Stimulated activated CD4-positive, alpha-beta T cell treated with anti-CD3 and anti-CD28 coated beads, Interleukin-4, amount 100 ng/mL, for 48 hours (primary cell): ENCODE measurements around the gene ARL8A.
"Not testable (repeated sequence)": the region's sequence is repeated elsewhere in the genome, so short reads cannot be mapped to it uniquely, and the experiment has no call there.

ENCODE experiments used
- DNase-seq, 2 donors: peaks; one replicate each; pipeline ENCODE4 v3.0.0-alpha.2; 2020; ENCODE audit warnings: low read depth in 2 of 2

The ARL8A gene

GRCh38 chr1:202144402-202145067, at the start of gene ARL8A:
TSS of gene ARL8A (minus strand) at chr1:202144737. CDS start at chr1:202144572, 165 bp downstream.
- DNase-seq = peak; percentile 55 to 68

DNA sequence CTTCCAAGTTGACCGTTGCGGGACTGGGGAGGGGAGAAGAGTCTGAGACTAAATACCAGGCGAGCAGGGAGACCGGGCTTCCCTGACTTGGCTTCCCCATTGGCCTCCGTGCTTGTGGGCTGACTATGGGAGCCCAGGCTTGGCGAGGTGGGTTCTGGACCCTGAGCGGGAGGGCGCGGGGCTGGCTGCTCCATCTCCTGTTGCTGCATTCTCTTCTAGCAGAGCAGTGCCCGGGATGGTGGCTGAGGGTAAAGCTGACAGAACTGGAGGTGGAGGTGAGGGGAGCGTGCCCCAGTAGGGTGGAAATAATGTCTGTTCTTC, 49.8 kb upstream of the ARL8A start:
- no peak for DNase-seq

- no peak for DNase-seq
Measured at GRCh38 chr1:202193614-202194327, 49.2 kb upstream of the ARL8A start, which contains the start of gene LGR6. TSS of gene LGR6 (plus strand) at chr1:202193799. CDS start at chr1:202193990, 191 bp downstream.

DNA sequence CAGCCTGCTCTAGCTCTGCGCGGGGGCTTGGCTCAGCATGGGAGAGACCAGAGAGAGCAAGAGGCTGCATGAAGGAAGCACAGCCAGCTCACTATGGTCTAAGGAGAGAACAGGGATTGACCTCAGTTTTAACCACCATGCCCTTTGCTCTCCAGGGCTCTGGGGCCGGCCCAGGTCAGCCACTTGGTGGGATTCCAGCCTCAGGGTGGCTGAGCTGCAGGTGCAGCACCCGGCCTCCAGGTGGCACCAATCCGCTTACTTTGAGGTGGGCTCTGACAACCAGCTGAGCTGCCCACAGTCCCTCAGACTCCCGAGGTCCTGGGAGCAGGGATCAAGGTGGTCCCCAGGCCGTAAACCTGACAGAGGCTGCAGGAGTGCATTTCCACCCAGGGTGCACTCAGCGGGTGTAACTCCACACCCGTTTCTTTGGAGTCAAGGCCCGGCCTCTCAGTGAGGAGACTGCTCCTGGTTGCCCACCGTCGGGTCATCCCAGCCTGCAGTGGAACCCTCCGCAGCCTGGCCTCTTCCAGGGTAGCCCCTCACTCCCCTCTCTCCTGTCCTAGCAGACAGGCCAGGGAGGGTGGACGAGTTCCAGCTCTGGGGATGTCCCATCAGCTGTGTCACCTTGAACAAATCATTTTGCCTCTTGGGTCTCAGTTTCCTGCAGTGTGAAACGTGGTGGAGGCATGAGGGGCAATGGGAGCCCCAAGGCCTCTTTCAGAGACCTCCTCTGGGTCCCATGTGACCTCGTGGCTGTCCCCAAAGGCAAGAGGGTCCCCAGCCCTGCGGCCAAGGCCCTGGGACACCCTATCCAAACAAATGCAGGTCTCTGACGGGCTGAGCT, 48.5 kb upstream of the ARL8A start:
- peak; percentile 45 to 52 for DNase-seq

DNA sequence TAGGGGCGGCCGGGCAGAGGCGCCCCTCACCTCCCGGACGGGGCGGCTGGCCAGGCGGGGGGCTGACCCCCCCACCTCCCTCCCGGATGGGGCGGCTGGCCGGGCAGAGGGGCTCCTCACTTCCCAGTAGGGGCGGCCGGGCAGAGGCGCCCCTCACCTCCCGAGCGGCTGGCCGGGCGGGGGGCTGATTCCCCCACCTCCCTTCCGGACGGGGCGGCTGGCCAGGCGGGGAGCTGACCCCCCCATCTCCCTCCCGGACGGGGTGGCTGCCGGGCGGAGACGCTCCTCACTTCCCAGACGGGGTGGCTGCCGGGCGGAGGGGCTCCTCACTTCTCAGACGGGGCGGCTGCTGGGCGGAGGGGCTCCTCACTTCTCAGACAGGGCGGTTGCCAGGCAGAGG, 46.9 kb upstream of the ARL8A start:
- not testable (repeated sequence) for DNase-seq

DNA sequence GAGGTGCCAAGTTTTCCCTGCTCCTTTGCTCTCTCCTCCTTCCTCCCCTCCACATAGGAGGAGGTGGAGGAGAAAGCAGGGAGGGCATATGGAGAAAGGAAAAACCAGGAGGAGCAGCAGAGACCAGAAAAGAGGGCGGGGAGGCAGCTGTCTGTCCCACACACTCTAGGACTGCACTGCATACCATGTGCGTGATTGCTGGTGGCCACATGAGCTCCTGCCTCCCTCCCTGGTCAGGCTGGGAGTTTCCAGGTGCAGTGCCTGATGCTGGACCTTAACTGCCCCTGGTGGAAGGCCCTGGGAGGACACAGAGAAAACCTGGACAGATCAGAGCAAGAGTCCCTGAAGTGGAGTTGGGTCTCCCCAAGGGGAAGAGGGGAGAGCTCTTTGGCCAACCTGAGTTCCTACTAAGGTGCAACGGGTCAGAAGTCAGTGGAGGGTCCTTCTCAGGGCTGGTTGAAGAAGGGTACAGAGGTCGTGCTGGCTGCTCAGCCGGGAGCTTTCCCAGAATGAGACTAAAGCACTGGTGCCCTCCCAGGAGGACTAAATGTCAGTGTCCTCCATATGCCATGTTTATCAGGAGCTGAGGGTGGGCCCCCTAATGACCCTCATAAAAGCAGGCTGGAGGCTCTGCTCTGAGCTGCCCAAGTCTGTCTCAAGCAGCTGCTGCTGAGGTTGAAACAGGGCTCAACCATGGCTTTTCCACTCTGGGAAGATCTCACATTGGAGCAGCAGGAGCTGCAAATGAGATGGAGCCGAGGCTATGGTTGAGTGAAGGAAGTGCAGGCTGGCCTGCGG, 45.6 kb upstream of the ARL8A start:
- DNase-seq = no peak

DNA sequence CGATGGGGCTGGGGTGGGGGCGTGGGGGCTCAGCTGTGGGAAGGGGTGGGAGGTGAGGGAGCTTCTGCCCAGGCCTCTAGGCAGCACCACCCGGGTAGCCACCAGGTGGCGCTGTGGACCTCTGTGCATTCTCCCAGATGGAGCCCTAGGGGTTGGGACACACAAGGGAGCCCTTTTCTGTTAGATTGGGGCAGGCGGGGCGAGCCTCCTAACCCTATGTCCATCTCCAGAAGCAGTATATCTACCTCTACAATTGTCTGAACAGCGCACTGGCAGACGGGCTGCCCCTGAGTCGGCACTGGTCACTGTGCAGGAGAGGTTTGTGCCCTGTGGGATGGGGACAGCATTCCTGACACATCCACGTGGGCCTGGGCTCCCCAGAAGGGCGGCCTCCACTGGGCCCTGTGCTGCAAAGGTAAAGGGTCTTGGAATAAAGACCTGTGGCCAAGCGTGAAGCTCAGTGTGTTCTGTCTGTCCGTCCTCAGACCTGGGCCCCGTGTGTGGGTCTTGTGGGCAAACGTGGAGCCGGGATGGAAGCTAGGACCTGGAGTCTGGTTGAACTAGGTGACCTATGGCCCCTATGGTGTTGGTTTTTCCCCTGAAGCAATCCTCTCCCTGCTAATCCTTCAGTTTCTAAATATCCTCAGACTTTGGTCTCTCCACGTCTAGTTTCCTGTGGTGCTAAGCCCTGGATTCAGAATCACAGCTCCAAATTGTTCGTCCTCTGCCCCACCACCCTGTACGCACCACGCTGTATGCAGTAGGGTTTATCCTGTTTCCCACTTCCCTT, 44.7 kb upstream of the ARL8A start:
- peak; percentile 76 to 86 for DNase-seq

DNA sequence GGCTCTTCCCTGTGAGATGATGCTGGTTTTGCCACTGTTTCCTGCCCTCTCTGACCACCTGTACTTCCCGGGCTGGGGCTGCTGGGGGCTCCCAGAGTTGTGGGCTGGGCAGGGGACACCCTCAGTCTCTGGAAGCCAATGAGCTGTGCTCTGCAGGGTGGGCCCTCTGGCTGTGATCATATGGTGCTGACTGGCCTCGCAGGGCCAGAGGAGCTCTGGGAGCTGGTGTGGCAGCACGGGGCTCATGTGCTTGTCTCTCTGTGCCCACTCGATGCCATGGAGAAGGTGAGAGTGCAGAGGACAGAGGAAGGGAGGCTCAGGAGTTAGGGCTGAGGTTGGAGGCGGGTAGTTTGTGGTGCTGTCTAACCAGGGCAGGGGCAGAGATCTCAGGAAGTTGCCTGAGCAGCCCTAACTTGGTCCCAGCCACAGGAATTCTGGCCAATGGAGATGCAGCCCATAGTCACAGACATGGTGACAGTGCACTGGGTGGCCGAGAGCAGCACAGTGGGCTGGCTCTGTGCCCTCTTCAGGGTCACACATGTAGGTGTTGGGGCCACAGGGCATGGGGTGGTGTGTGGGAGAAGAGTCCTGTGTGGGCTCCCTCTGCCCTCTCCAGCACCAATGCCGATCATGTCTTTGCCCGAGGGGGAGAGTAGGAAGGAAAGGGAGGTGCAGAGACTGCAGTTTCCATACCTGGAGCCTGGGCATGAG, 43.3 kb upstream of the ARL8A start:
- no peak for DNase-seq

- no peak for DNase-seq
Measured at GRCh38 chr1:202187041-202187671, 42.6 kb upstream of the ARL8A start.

GRCh38 chr1:202186327-202186726, 41.8 kb upstream of the ARL8A start:
- DNase-seq = no peak

GRCh38 chr1:202184750-202185460, 40.4 kb upstream of the ARL8A start:
- peak; percentile 70 to 71 for DNase-seq

GRCh38 chr1:202182040-202182877, 37.7 kb upstream of the ARL8A start:
- DNase-seq = no peak

- no peak for DNase-seq
Measured at GRCh38 chr1:202181586-202181985, 37.0 kb upstream of the ARL8A start.

GRCh38 chr1:202180751-202181139, 36.2 kb upstream of the ARL8A start:
- DNase-seq = not testable (repeated sequence)

DNA sequence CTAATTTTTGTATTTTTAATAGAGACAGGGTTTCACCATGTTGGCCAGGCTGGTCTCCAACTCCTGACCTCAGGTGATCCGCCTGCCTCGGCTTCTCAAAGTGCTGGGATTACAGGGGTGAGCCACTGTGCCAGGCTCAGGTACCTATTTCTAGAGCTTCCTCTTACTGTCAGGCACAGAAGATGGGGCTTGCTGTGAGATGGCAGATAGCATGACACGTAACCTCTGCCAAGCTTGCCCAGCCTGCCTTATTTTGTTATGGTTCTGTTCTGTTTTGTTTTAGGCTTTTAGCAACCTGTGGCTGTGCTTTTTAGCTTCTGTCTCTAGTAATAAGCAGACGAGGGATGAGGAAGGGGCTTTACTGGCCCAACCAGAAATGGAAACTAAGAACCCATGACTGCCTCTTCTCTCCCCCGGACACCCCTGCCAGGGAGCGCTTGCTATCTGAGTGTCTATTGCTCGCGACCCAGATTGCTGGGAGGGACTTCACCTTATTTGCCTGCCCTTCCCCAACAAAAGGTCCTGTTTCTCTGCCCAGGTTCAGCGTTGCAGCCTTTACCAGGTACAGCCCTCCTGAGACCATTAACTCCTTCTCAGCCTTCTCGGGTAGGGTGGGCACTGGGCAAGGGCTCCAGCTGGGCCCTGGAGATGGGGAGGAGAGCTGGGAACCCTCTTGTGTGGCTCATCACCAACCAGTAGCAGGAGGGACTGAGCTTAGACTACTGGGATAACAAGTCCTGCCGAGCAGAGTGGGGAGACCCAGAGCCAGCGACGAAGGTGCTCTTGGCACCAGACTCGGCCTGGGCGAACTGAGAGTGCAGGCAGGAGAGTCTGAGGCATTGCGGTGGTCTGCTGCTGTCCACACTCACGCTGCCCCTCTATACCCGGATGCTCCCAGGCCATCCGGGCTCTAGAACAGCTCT, 35.6 kb upstream of the ARL8A start:
- DNase-seq = no peak

GRCh38 chr1:202176949-202177927, 32.7 kb upstream of the ARL8A start:
- no peak for DNase-seq
